ENCODE measurements around the gene MAD1L1. TPM values are rescaled to one million over a fixed set of nuclear protein-coding genes. Genes with fewer than 3 reads are reported as not detected.

Gene MAD1L1
- total and polyA plus RNA-seq, 4 donors = 12.8 to 20.7 (median 16.5) TPM

- 98% methylated on average over 18 of the region's 18 CpGs for WGBS
- Histone ChIP-seq H3K9ac (ENCODE audit: low read depth in 1 of 2, low read length in 2 of 2) (no peak overlapping the region), H3K9me3 (ENCODE audit: control insufficient read depth in 4 of 4, low read length in 3 of 4) (no peaks in the 10 kb centered on the region), H3K27me3 (ENCODE audit: control insufficient read depth in 4 of 4, insufficient read depth in 4 of 4, low read length in 3 of 4) (no peaks in the 10 kb centered on the region), H3K4me3 (ENCODE audit: low read depth in 1 of 3, low read length in 3 of 3) (no peak overlapping the region), H3K4me1 (ENCODE audit: control insufficient read depth in 4 of 4, insufficient read depth in 4 of 4, low read length in 3 of 4) (no peaks in the 10 kb centered on the region), H3K36me3 (ENCODE audit: control insufficient read depth in 4 of 4, insufficient read depth in 3 of 4, low read depth in 1 of 4, low read length in 3 of 4) (no peaks in the 10 kb centered on the region), H3K27ac (ENCODE audit: low read depth in 1 of 2, low read length in 2 of 2) (no peak overlapping the region)
- DNase-seq (ENCODE audit: low spot score) = no peak
- TF ChIP-seq JUND (IDR thresholded peaks at IDR 0.05) (no peak), HNF4A (conservative IDR thresholded peaks at IDR 0.05) (no peak)
Measured at GRCh38 chr7:2098056-2098455, 134.7 kb downstream of the MAD1L1 start.

- H3K4me3 ChIP-seq (ENCODE audit: low read depth in 1 of 3, low read length in 3 of 3) = no peak overlapping the region
- H3K27ac ChIP-seq (ENCODE audit: low read depth in 1 of 2, low read length in 2 of 2) = no peak overlapping the region
- no peaks in the 10 kb centered on the region for H3K27me3 ChIP-seq (ENCODE audit: control insufficient read depth in 4 of 4, insufficient read depth in 4 of 4, low read length in 3 of 4)
- TF ChIP-seq TAF1 (conservative IDR thresholded peaks at IDR 0.05) = no peak
- TF ChIP-seq HNF4A (conservative IDR thresholded peaks at IDR 0.05) = no peak
- no peak for TF ChIP-seq MAX (IDR thresholded peaks at IDR 0.05)
- H3K9ac ChIP-seq (ENCODE audit: low read depth in 1 of 2, low read length in 2 of 2) = no peak overlapping the region
- H3K36me3 ChIP-seq (ENCODE audit: control insufficient read depth in 4 of 4, insufficient read depth in 3 of 4, low read depth in 1 of 4, low read length in 3 of 4) = no peaks in the 10 kb centered on the region
- DNase-seq (ENCODE audit: low spot score) = no peak
- H3K4me1 ChIP-seq (ENCODE audit: control insufficient read depth in 4 of 4, insufficient read depth in 4 of 4, low read length in 3 of 4) = no peaks in the 10 kb centered on the region
- no peaks in the 10 kb centered on the region for H3K9me3 ChIP-seq (ENCODE audit: control insufficient read depth in 4 of 4, low read length in 3 of 4)
- 95% methylated on average over 11 of the region's 11 CpGs for WGBS
Measured at GRCh38 chr7:2097492-2097891, 135.3 kb downstream of the MAD1L1 start.

- no peak overlapping the region for H3K4me3 ChIP-seq (ENCODE audit: low read depth in 1 of 3, low read length in 3 of 3)
- no peaks in the 10 kb centered on the region for H3K4me1 ChIP-seq (ENCODE audit: control insufficient read depth in 4 of 4, insufficient read depth in 4 of 4, low read length in 3 of 4)
- no peak for TF ChIP-seq JUND (IDR thresholded peaks at IDR 0.05)
- no peak for TF ChIP-seq NR2F2 (IDR thresholded peaks at IDR 0.05)
- no peak for TF ChIP-seq ATF3 (IDR thresholded peaks at IDR 0.05)
- no peak for TF ChIP-seq MAX (IDR thresholded peaks at IDR 0.05)
- TF ChIP-seq SP1 (IDR thresholded peaks at IDR 0.05) = no peak
- no peak for TF ChIP-seq CTCF (IDR thresholded peaks at IDR 0.05; ENCODE audit: low read depth, low read length, missing input control)
- no peak for TF ChIP-seq ZBTB33 (IDR thresholded peaks at IDR 0.05)
- no peak for TF ChIP-seq EGR1 (IDR thresholded peaks at IDR 0.05; ENCODE audit: low read depth in 2 of 2)
- 90% methylated on average over 28 of the region's 28 CpGs for WGBS
- H3K27ac ChIP-seq (ENCODE audit: low read depth in 1 of 2, low read length in 2 of 2) = no peak overlapping the region
- no peak for DNase-seq (ENCODE audit: low spot score)
- H3K36me3 ChIP-seq (ENCODE audit: control insufficient read depth in 4 of 4, insufficient read depth in 3 of 4, low read depth in 1 of 4, low read length in 3 of 4) = no peaks in the 10 kb centered on the region
- H3K9me3 ChIP-seq (ENCODE audit: control insufficient read depth in 4 of 4, low read length in 3 of 4) = no peaks in the 10 kb centered on the region
- no peaks in the 10 kb centered on the region for H3K27me3 ChIP-seq (ENCODE audit: control insufficient read depth in 4 of 4, insufficient read depth in 4 of 4, low read length in 3 of 4)
- H3K9ac ChIP-seq (ENCODE audit: low read depth in 1 of 2, low read length in 2 of 2) = no peak overlapping the region
Measured at GRCh38 chr7:2096692-2097387, 135.9 kb downstream of the MAD1L1 start.
